Tibial nerve (tissue), 4 donors: Measurements from ENCODE around the gene RPAP3.

Experiments
- CTCF ChIP-seq, 5 experiments: fragments of 200-600 bp in 3 of 5; fragments of 450-650 bp in 2 of 5; sonication (generic) in 3 of 5; IDR thresholded peaks; one replicate each; pipeline ENCODE4 v1.5.1; 2016 to 2019; ENCODE audit warnings: antibody characterized with exemption in 5 of 5, mild to moderate bottlenecking in 3 of 5, moderate library complexity in 2 of 5
- EP300 ChIP-seq, 2 donors: sonication (generic); formaldehyde crosslinking; IDR thresholded peaks; one replicate each; pipeline ENCODE4 v1.6.1; 2017; ENCODE audit warnings: antibody characterized with exemption in 2 of 2, mild to moderate bottlenecking in 1 of 2

GRCh38 chr12:47705566-47706425 lies at the start of gene RPAP3:
- TF ChIP-seq EP300 (IDR thresholded peaks at IDR 0.05) (peak; percentile 42 to 93), CTCF (IDR thresholded peaks at IDR 0.05) (peak; percentile 70 to 90 (median 76))
